ENCODE results near the gene PPP1R14D.

- TF ChIP-seq CTCF (conservative IDR thresholded peaks at IDR 0.05; ENCODE audit: low read depth, low read length) (no peak), EZH2 (IDR thresholded peaks at IDR 0.05; ENCODE audit: low read length, unreplicated experiment) (no peak), EZH2phosphoT487 (IDR thresholded peaks at IDR 0.05; ENCODE audit: borderline replicate concordance, low read length) (no peak)
Observed at GRCh38 chr15:40831861-40832260, 3.4 kb upstream of the PPP1R14D start.
